Body of pancreas (tissue), 4 donors: ENCODE results near the gene TBCEL.

ENCODE experiments used
- POLR2A ChIP-seq, 3 donors: fragments of 450-650 bp; IDR thresholded peaks; one replicate each; pipeline ENCODE4 v1.6.1; 2016; ENCODE audit warnings: antibody characterized with exemption in 3 of 3, mild to moderate bottlenecking in 2 of 3
- TF ChIP-seq, protein P1 (sequence below), 7 experiments: fragments of 450-650 bp in 4 of 7; fragments of 200-600 bp in 3 of 7; sonication (generic) in 3 of 7; IDR thresholded peaks; one replicate each; pipeline ENCODE4 v1.5.1; 2016 to 2019; ENCODE audit warnings: antibody characterized with exemption in 7 of 7

DNA sequence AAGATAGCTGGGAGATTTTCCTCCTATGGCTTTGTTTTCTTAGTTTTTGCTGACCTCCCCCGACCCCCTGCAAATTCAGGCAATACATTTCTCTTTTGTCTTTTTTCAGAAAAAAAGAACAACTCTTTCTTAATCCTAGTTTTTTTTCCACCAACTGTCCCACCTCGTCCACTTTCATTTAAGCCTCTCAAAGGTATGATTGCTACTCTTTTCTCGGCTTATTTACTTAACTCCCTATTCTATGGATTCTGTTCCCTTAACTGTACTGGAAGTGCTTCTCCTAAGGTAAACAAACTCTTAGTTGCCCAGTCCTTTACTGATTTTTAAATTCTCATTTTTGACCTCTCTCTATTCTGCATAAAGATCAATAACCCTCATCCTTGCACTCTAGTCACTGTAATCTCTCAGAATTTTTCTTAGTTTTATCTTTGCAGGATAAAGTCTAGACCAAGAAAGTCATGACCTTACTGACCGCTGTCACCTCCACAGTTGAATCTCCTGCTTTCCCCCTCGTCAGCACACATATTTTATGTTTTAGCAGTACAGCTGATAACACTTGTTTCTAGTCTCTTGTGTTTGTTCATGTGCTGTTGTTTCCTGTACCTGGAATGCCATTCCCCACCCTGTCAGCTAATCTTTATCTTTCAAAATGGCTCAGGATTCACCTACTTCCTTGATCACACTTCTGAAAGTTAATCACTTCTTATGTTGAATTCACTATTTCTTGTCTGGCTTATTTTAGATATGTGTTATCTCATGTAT, 14.9 kb downstream of the TBCEL start:
- TF ChIP-seq, protein P1, sequence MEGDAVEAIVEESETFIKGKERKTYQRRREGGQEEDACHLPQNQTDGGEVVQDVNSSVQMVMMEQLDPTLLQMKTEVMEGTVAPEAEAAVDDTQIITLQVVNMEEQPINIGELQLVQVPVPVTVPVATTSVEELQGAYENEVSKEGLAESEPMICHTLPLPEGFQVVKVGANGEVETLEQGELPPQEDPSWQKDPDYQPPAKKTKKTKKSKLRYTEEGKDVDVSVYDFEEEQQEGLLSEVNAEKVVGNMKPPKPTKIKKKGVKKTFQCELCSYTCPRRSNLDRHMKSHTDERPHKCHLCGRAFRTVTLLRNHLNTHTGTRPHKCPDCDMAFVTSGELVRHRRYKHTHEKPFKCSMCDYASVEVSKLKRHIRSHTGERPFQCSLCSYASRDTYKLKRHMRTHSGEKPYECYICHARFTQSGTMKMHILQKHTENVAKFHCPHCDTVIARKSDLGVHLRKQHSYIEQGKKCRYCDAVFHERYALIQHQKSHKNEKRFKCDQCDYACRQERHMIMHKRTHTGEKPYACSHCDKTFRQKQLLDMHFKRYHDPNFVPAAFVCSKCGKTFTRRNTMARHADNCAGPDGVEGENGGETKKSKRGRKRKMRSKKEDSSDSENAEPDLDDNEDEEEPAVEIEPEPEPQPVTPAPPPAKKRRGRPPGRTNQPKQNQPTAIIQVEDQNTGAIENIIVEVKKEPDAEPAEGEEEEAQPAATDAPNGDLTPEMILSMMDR (IDR thresholded peaks at IDR 0.05), result no peak
- no peak for TF ChIP-seq POLR2A (IDR thresholded peaks at IDR 0.05)
